ENCODE data around the gene EML5.

DNA sequence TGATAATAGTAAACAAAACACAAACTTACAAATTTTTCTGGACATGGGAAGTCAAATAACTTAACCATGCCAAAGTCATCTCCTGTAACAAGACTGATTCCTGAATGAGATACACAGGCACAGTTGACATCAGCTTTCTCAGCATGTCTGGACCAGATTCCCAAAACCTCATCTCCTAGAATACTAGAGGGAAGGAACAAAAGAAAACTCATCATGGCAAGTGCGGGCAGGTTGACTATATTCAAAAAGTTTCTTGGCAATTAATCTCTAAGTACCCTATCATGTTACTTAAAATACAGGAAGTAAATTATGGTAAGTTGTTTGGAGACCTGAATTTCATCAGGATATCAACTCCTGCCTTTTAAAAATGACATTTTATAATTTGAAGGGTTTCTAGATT, 176.1 kb downstream of the EML5 start:
- TF ChIP-seq, protein P1, sequence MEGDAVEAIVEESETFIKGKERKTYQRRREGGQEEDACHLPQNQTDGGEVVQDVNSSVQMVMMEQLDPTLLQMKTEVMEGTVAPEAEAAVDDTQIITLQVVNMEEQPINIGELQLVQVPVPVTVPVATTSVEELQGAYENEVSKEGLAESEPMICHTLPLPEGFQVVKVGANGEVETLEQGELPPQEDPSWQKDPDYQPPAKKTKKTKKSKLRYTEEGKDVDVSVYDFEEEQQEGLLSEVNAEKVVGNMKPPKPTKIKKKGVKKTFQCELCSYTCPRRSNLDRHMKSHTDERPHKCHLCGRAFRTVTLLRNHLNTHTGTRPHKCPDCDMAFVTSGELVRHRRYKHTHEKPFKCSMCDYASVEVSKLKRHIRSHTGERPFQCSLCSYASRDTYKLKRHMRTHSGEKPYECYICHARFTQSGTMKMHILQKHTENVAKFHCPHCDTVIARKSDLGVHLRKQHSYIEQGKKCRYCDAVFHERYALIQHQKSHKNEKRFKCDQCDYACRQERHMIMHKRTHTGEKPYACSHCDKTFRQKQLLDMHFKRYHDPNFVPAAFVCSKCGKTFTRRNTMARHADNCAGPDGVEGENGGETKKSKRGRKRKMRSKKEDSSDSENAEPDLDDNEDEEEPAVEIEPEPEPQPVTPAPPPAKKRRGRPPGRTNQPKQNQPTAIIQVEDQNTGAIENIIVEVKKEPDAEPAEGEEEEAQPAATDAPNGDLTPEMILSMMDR (IDR thresholded peaks at IDR 0.05; ENCODE audit: insufficient read depth, low read length, poor library complexity, severe bottlenecking) = no peak
- no peak for TF ChIP-seq EZH2phosphoT487 (conservative IDR thresholded peaks at IDR 0.05; ENCODE audit: low read length)

Measured in SU-DHL-6 (cell line).